K562 (cell line): Measurements from ENCODE around the gene MSH4. TPM values are rescaled to one million over a fixed set of nuclear protein-coding genes. Genes with fewer than 3 reads are reported as not detected.
"Not testable (repeated sequence)": the region's sequence is repeated elsewhere in the genome, so short reads cannot be mapped to it uniquely, and the experiment has no call there.

ENCODE experiments used
- ATAC-seq: fragments of 200-7000 bp; cut with Tn5 transposase; 3 replicates; pipeline ENCODE4 v1.9.1; 2020; ENCODE audit warnings: moderate library complexity
- BruUV-seq: library from RNA; stranded (reverse); fragments of 400-500 nt; replicated peaks from 2 replicates; lab custom pipeline; 2021; lab: Mats Ljungman, UMichigan
- CTCF ChIA-PET: fragments of 300-600 bp; formaldehyde crosslinking; extraction: SDS; loops from one replicate; lab custom pipeline; 2021; ENCODE audit warnings: low intra/inter-chr PET ratio; lab: Yijun Ruan, JAX
- POLR2A ChIA-PET: fragments of 300-600, 350-650 bp; sonication (Branson Sonifier 250); formaldehyde crosslinking; extraction: SDS; loops from one replicate; lab custom pipeline; 2021; ENCODE audit warnings: antibody characterized with exemption, inconsistent platforms; lab: Yijun Ruan, JAX
- DNase-seq, 4 experiments: peaks; one replicate each; pipeline versions ENCODE4 v3.0.0 to v3.0.0-alpha.2; 2011 to 2018; ENCODE audit warnings: low spot score in 3 of 4, mixed read lengths in 3 of 4; ENCODE audit errors: extremely low read depth in 1 of 4
- FAIRE-seq: peaks from 2 replicates; lab custom pipeline; 2011; peaks lifted over from hg19 to GRCh38; lab: Jason Lieb, UNC
- H2AFZ ChIP-seq: 2 replicates; pipeline ENCODE4 v1.6.0; 2011; ENCODE audit warnings: low read depth, low read length, control low read depth, inconsistent platforms
- H3K27ac ChIP-seq: fragments of 200-600 bp; 3 replicates; pipeline ENCODE4 v1.8.0; 2011; ENCODE audit warnings: low read depth, mild to moderate bottlenecking, control low read depth, inconsistent platforms, low read length, moderate library complexity, mixed read lengths; ENCODE audit errors: extremely low read depth
- H3K27me3 ChIP-seq, 2 experiments: fragments of 300-600 bp in 1 of 2; 2 replicates in 1 of 2; 3 replicates in 1 of 2; pipeline versions ENCODE4 v1.6.0 to v1.8.0; 2011; ENCODE audit warnings: inconsistent platforms in 2 of 2, low read length in 2 of 2, mild to moderate bottlenecking in 1 of 2, mixed read lengths in 1 of 2, moderate library complexity in 1 of 2; ENCODE audit not compliant: control insufficient read depth in 2 of 2, insufficient read depth in 2 of 2
- H3K36me3 ChIP-seq: fragments of 300-600 bp; 3 replicates; pipeline ENCODE4 v1.8.0; 2011; ENCODE audit warnings: mild to moderate bottlenecking, low read length, inconsistent platforms; ENCODE audit not compliant: control insufficient read depth, insufficient read depth
- H3K4me1 ChIP-seq, 2 experiments: fragments of 200-600 bp in 1 of 2; replicated peaks in 1 of 2; 2 replicates in 1 of 2; 3 replicates in 1 of 2; pipeline versions ENCODE4 v1.5.1 to v1.8.0; 2011; ENCODE audit warnings: inconsistent platforms in 2 of 2, low read length in 2 of 2, mild to moderate bottlenecking in 1 of 2, mixed read lengths in 1 of 2, moderate library complexity in 1 of 2; ENCODE audit not compliant: control insufficient read depth in 2 of 2, insufficient read depth in 2 of 2
- H3K4me2 ChIP-seq: 2 replicates; pipeline ENCODE4 v1.6.1; 2011; ENCODE audit warnings: low read length, control low read depth, inconsistent platforms, mixed read lengths; ENCODE audit not compliant: insufficient read depth
- H3K4me3 ChIP-seq: fragments of 200-600 bp; sonication (generic), shearing (Covaris generic); 2 replicates; pipeline ENCODE4 v1.5.1; 2016; ENCODE audit warnings: control low read depth, inconsistent platforms
- H3K79me2 ChIP-seq: fragments of 200-600 bp; 3 replicates; pipeline ENCODE4 v1.8.0; 2011; ENCODE audit warnings: low read length, inconsistent platforms; ENCODE audit not compliant: control insufficient read depth, insufficient read depth
- H3K9ac ChIP-seq, 2 experiments: 2 replicates each; pipeline versions ENCODE4 v1.6.0 to v1.6.1; 2011; ENCODE audit warnings: low read depth in 2 of 2, low read length in 2 of 2, control low read depth in 1 of 2, inconsistent platforms in 1 of 2, mild to moderate bottlenecking in 1 of 2, mixed read lengths in 1 of 2; ENCODE audit not compliant: insufficient read depth in 1 of 2
- H3K9me1 ChIP-seq: one replicate; pipeline ENCODE4 v1.6.0; 2011; ENCODE audit warnings: inconsistent platforms, mild to moderate bottlenecking, low read length, moderate library complexity; ENCODE audit not compliant: control insufficient read depth, insufficient read depth
- H3K9me3 ChIP-seq: replicated peaks from 2 replicates; pipeline ENCODE4 v1.5.1; 2011; ENCODE audit warnings: low read depth, low read length, inconsistent platforms; ENCODE audit not compliant: control insufficient read depth, insufficient read depth
- H4K20me1 ChIP-seq: replicated peaks from 2 replicates; pipeline ENCODE4 v1.6.1; 2011; ENCODE audit warnings: low read length, inconsistent platforms, mixed read lengths; ENCODE audit not compliant: control insufficient read depth, insufficient read depth
- BCOR ChIP-seq: fragments of 450-650 bp; IDR thresholded peaks from 2 replicates; pipeline ENCODE4 v1.6.1; 2016
- CCAR2 ChIP-seq: fragments of 200-400 bp; formaldehyde crosslinking; IDR thresholded peaks from 2 replicates; pipeline ENCODE4 v1.6.1; 2017; ENCODE audit warnings: mild to moderate bottlenecking, low read depth, low read length
- E2F3 ChIP-seq: fragments of 250-450 bp; sonication (Bioruptor Pico); IDR thresholded peaks from 2 replicates; pipeline ENCODE4 v1.4.0; 2020; ENCODE audit warnings: mild to moderate bottlenecking
- HDAC2 ChIP-seq: fragments of 450-650 bp; IDR thresholded peaks from 2 replicates; pipeline ENCODE4 v1.6.1; 2016; ENCODE audit warnings: mild to moderate bottlenecking
- POLR2B ChIP-seq: fragments of 450-650 bp; IDR thresholded peaks from 2 replicates; pipeline ENCODE4 v1.6.1; 2018; ENCODE audit warnings: low read depth; ENCODE audit not compliant: partially characterized antibody
- PRMT5 ChIP-seq: sonication (generic); formaldehyde crosslinking; IDR thresholded peaks from 2 replicates; pipeline ENCODE4 v1.5.0; 2020; ENCODE audit warnings: missing genetic modification reagents
- RBM25 ChIP-seq: fragments of 200-400 bp; formaldehyde crosslinking; IDR thresholded peaks from 2 replicates; pipeline ENCODE4 v1.6.1; 2018; ENCODE audit warnings: low read length, low read depth, moderate library complexity; ENCODE audit not compliant: severe bottlenecking
- SAFB2 ChIP-seq: fragments of 200-400 bp; formaldehyde crosslinking; IDR thresholded peaks from 2 replicates; pipeline ENCODE4 v1.6.1; 2018; ENCODE audit warnings: borderline replicate concordance, low read length, low read depth, moderate library complexity; ENCODE audit not compliant: severe bottlenecking
- ZNF121 ChIP-seq: sonication (generic); formaldehyde crosslinking; conservative IDR thresholded peaks from 2 replicates; pipeline ENCODE4 v1.8.0; 2022; ENCODE audit warnings: missing genetic modification reagents
- ZNF695 ChIP-seq: fragments of 450-650 bp; formaldehyde crosslinking; IDR thresholded peaks from 2 replicates; pipeline ENCODE4 v1.4.0; 2020; ENCODE audit warnings: mild to moderate bottlenecking, moderate library complexity
- ZNF707 ChIP-seq: fragments of 250-450 bp; sonication (Bioruptor Pico); conservative IDR thresholded peaks from 2 replicates; pipeline ENCODE4 v1.8.0; 2022; ENCODE audit warnings: inconsistent platforms, mild to moderate bottlenecking, moderate library complexity
- ZNF75A ChIP-seq: fragments of 450-650 bp; formaldehyde crosslinking; IDR thresholded peaks from 2 replicates; pipeline ENCODE4 v1.4.0; 2020; ENCODE audit warnings: mild to moderate bottlenecking
- WGBS: fragments of 100-300 bp; shearing (Covaris generic); methylation state at CpG from one replicate; pipeline ENCODE4 v1.1.6; 2016; ENCODE audit warnings: low coverage, mixed read lengths; ENCODE audit not compliant: insufficient coverage; ENCODE audit errors: missing lambda C conversion rate; 5-methylcytosine and 5-hydroxymethylcytosine counted together
- in situ Hi-C: fragments of 300-500 bp; cut with MboI; formaldehyde crosslinking; loops from 4 replicates; pipeline ENCODE4 v1.15.0; 2018; ENCODE audit warnings: inconsistent platforms, mixed read lengths
- intact Hi-C: fragments of 100-400 bp; cut with micrococcal nuclease; formaldehyde crosslinking; loops from 2 replicates; pipeline ENCODE4 v1.14.2; 2022
- polyA plus RNA-seq, 8 experiments: library from polyadenylated mRNA; depleted of rRNA in 4 of 8; stranded (reverse) in 5 of 8; unstranded in 3 of 8; fragments of >200 nt; fragmentation: Nextera tagmentation in 2 of 8; fragmentation: Illumina TruSeq in 1 of 8; extraction: Ambion mirVana in 2 of 8; extraction: Trizol in 1 of 8; gene quantifications; 2 replicates each; pipeline versions ENCODE4 v1.2.1 to v1.2.3, GENCODE V29; 2011 to 2014; ENCODE audit warnings: inconsistent platforms in 1 of 8, missing spikeins in 1 of 8
- total RNA-seq, 7 experiments: library from RNA; depleted of rRNA in 6 of 7; stranded (reverse); fragments of >200 nt in 6 of 7; fragmentation: Illumina TruSeq in 2 of 7; extraction: Trizol in 2 of 7; gene quantifications; 2 replicates each; pipeline versions ENCODE4 v1.2.1 to v1.2.3, GENCODE V29; 2011 to 2021; ENCODE audit warnings: low replicate concordance in 1 of 7

Gene MSH4
- total and polyA plus RNA-seq, 9 of the 15 experiments (the other 6 are each of a cell fraction or from before 2014, with no cell fraction given) = 0.04 to 0.18 (median 0.12) TPM; not detected in 4

DNA sequence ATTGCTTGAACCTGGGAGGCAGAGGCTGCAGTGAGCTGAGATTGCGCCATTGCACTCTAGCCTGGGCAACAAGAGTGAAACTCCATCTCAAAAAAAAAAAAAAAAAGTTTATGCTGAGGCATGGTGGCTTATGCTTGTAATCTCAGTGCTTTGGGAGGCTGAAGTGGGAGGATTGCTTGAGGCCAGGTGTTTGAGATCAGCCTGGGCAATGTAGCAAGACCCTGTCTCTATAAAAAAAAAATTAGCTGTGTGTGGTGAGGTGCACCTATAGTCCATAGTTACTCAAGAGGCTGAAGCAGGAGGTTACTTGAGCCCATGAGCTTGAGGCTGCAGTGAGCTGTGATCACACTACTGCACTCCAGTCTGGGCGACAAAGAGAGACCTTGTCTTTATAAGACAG is 4.8 kb downstream of the MSH4 start:
- H3K36me3 ChIP-seq, H3K9ac ChIP-seq, ATAC-seq, H4K20me1 ChIP-seq, H3K9me3 ChIP-seq, H3K79me2 ChIP-seq, CTCF ChIA-PET, in situ Hi-C loops, BruUV-seq, H2AFZ ChIP-seq, H3K9me1 ChIP-seq, H3K27me3 ChIP-seq, intact Hi-C loops, H3K4me1 ChIP-seq, H3K4me3 ChIP-seq, DNase-seq, H3K4me2 ChIP-seq, H3K27ac ChIP-seq, FAIRE-seq: not testable (repeated sequence)
- WGBS = 28% methylated on average over 2 of the region's 2 CpGs
- POLR2A ChIA-PET = interaction anchor here (0.6 to 1.4 kb wide), 6 partner anchors 8 to 150 kb away, joined by 3 to 5 read pairs (median 4); partner anchors contain the start of gene RABGGTB
- TF ChIP-seq ZNF121 (CRISPR knock-in tag) = peak; percentile 77
- peak; percentile 18; the same call in 1 of the 2 replicates for TF ChIP-seq BCOR

DNA sequence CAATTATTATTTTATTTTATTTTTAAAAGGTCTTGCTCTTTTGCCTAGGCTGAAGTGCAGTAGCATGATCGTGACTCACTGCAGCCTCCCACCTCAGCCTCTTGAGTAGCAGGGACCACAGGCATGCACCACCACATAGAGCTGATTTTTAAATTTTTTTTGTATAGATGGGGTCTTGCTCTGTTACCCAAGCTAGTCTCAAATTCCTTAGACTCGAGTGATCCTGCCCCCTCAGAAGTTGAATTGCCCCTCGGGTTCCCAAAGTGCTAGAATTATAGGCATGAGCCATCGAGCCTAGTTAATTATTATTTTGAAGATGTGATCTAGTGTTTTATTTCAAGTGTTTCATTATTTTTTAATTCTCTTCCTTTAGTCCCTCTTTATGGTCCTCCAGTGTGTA is 12.2 kb downstream of the MSH4 start:
- ChIA-PET POLR2A (no interaction called here), CTCF (no interaction called here)
- H3K4me2 ChIP-seq = no peak overlapping the region
- no peak for ATAC-seq
- H4K20me1 ChIP-seq = no peaks in the 10 kb centered on the region
- no peak for TF ChIP-seq SAFB2
- TF ChIP-seq CCAR2 = no peak
- TF ChIP-seq E2F3 (CRISPR knock-in tag) = no peak
- TF ChIP-seq ZNF75A = no peak
- no peak for TF ChIP-seq ZNF695
- no peak for TF ChIP-seq ZNF707 (CRISPR knock-in tag)
- TF ChIP-seq HDAC2 = no peak
- TF ChIP-seq POLR2B = no peak
- no peak for TF ChIP-seq RBM25
- no peak for TF ChIP-seq PRMT5
- no peak for DNase-seq
- H3K9me3 ChIP-seq = no peaks in the 10 kb centered on the region
- FAIRE-seq = no peak
- H3K9ac ChIP-seq = no peak overlapping the region
- no peak overlapping the region for H3K4me3 ChIP-seq
- no peak overlapping the region for H3K27ac ChIP-seq
- H3K27me3 ChIP-seq = no peaks in the 10 kb centered on the region; a peak in 1 of 5 replicates
- no peaks in the 10 kb centered on the region for H3K9me1 ChIP-seq
- no peak overlapping the region for H2AFZ ChIP-seq
- H3K4me1 ChIP-seq = no peaks in the 10 kb centered on the region
- 3% methylated on average over 4 of the region's 4 CpGs for WGBS
- intact Hi-C loops (no loop called here), in situ Hi-C loops (no loop called here)
- H3K36me3 ChIP-seq = no peaks in the 10 kb centered on the region
- BruUV-seq = no TSS peak
- no peaks in the 10 kb centered on the region for H3K79me2 ChIP-seq

DNA sequence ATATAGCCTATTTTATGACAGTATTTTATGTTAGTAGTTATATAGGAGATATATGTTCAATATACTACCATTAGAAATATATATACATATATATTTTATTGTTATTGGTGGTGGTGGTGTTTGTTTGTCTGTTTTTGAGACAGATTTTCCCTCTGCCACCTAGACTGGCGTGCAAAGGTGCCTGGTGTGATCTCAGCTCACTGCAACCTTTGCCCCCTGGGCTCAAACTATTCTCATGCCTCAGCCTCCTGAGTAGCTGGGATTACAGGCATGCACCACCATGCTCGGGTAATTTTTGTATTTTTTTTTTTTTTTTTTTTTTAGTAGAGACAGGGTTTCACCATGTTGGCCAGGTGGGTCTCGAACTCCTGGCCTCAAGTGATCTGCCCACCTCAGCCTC is 13.4 kb downstream of the MSH4 start:
- WGBS = 24% methylated on average over 3 of the region's 3 CpGs
- ATAC-seq, H2AFZ ChIP-seq, H3K27me3 ChIP-seq, H3K4me3 ChIP-seq, POLR2A ChIA-PET, H3K4me1 ChIP-seq, intact Hi-C loops, FAIRE-seq, H3K27ac ChIP-seq, CTCF ChIA-PET, in situ Hi-C loops, H3K9me3 ChIP-seq, H3K9ac ChIP-seq, DNase-seq, H3K9me1 ChIP-seq, BruUV-seq, H4K20me1 ChIP-seq, H3K4me2 ChIP-seq, H3K79me2 ChIP-seq, H3K36me3 ChIP-seq: not testable (repeated sequence)
